Smooth muscle cell (in vitro differentiated cells): ENCODE data around the gene TGFBR3L. TPM values are rescaled to one million over a fixed set of nuclear protein-coding genes. Genes with fewer than 3 reads are reported as not detected.

Source experiments
- DNase-seq: peaks from one replicate; lab custom pipeline; 2025; ENCODE audit not compliant: unreplicated experiment; lab: John Stamatoyannopoulos, UW
- H2AFZ ChIP-seq: fragments of 200-600 bp; sonication (generic); 2 replicates; pipeline ENCODE4 v1.6.0; 2016; ENCODE audit warnings: antibody characterized with exemption, low read depth, mild to moderate bottlenecking
- H3F3A ChIP-seq: fragments of 200-600 bp; sonication (generic); 2 replicates; pipeline ENCODE4 v1.6.0; 2017; ENCODE audit warnings: antibody characterized with exemption, low read depth
- H3K27ac ChIP-seq: fragments of 200-600 bp; sonication (generic); 2 replicates; pipeline ENCODE4 v1.5.1; 2016; ENCODE audit warnings: low read depth, mild to moderate bottlenecking
- H3K27me3 ChIP-seq: fragments of 200-600 bp; sonication (generic); 2 replicates; pipeline ENCODE4 v1.6.1; 2016; ENCODE audit warnings: low read depth, mild to moderate bottlenecking
- H3K36me3 ChIP-seq: fragments of 200-600 bp; sonication (generic); 2 replicates; pipeline ENCODE4 v1.5.1; 2016; ENCODE audit warnings: low read depth
- H3K4me1 ChIP-seq: fragments of 200-600 bp; sonication (generic); 2 replicates; pipeline ENCODE4 v1.5.1; 2016; ENCODE audit warnings: low read depth
- H3K4me2 ChIP-seq: fragments of 200-600 bp; sonication (generic); 2 replicates; pipeline ENCODE4 v1.6.0; 2016; ENCODE audit warnings: mild to moderate bottlenecking
- H3K4me3 ChIP-seq: fragments of 200-600 bp; sonication (generic); 2 replicates; pipeline ENCODE4 v1.5.1; 2016; ENCODE audit warnings: mild to moderate bottlenecking
- H3K79me2 ChIP-seq: fragments of 200-600 bp; sonication (generic); 2 replicates; pipeline ENCODE4 v1.6.0; 2016; ENCODE audit warnings: low read depth, mild to moderate bottlenecking
- H3K9ac ChIP-seq: fragments of 200-600 bp; sonication (generic); 2 replicates; pipeline ENCODE4 v1.6.0; 2016; ENCODE audit warnings: low read depth
- H3K9me3 ChIP-seq: fragments of 200-600 bp; sonication (generic); replicated peaks from 2 replicates; pipeline ENCODE4 v1.5.1; 2016; ENCODE audit warnings: low read depth
- H4K20me1 ChIP-seq: fragments of 200-600 bp; sonication (generic); 2 replicates; pipeline ENCODE4 v1.6.0; 2016; ENCODE audit warnings: low read depth
- WGBS: methylation state at CpG from one replicate; pipeline ENCODE4 v1.1.7; 2016; ENCODE audit warnings: low lambda C conversion rate; 5-methylcytosine and 5-hydroxymethylcytosine counted together
- polyA plus RNA-seq: library from polyadenylated mRNA; unstranded; fragments of >200 nt; fragmentation: Nextera tagmentation; extraction: Ambion mirVana; gene quantifications from 2 replicates; pipeline ENCODE4 v1.2.1, GENCODE V29; 2016
- total RNA-seq: library from RNA; depleted of rRNA; stranded (reverse); fragments of >200 nt; gene quantifications from 2 replicates; pipeline ENCODE4 v1.2.3, GENCODE V29; 2014
- TF ChIP-seq, protein P1 (sequence below): fragments of 200-600 bp; sonication (generic); IDR thresholded peaks from 2 replicates; pipeline ENCODE4 v1.5.1; 2017; ENCODE audit warnings: borderline replicate concordance, mild to moderate bottlenecking, antibody characterized with exemption; ENCODE audit not compliant: insufficient read depth, poor library complexity, severe bottlenecking

The TGFBR3L gene
- total and polyA plus RNA-seq, 2 experiments from 2014 or later = 20.7 to 46.6 TPM

DNA sequence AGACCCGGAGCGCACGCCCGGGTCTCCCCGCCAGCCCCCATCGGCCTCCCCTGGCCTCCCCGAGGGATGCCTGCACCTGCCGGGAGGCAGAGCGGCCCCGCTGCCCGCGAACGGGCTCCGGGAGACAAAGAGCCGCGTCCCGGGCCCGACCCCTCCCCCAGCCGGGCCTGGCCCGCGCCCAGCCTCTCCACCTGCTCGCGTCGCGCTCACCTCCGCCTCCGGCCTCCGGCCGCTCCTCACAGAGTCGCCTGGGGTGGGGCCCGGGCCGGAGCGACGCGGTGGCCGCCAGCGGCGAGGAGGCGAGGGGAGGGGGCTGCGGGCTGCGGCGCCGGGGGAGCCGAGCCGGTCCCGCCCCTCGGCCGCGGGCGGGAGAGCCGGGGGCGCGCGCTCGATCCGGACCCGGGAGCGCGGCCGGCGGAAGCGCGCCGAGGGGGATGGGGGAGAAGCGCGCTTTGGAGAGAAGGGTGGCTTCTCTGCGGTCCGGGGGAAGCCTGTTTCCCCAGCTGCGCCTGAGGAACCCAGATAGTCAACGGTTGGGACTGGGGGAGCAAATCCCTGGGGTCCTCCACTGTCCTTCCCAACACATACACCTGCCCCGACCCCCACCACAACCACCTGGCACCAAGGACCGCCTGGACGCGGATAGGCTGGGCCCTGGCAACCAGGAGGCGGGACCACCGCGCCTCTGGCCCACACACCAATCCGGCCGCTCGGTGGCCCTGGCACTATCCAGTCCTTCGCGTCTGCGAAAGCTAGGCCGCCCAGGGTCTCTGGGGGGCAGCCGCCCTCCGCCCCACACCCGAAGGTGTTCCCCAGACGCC lies 40.3 kb upstream of the TGFBR3L start, which contains the start of gene PRR36:
PRR36 (minus strand) TSS at position 315 of the 821 bp plus-strand sequence. CDS start 701 bp downstream, outside the sequence.
- H3F3A ChIP-seq = peaks cover 3% of the 10 kb centered on the region
- H4K20me1 ChIP-seq = no peaks in the 10 kb centered on the region
- TF ChIP-seq, protein P1, sequence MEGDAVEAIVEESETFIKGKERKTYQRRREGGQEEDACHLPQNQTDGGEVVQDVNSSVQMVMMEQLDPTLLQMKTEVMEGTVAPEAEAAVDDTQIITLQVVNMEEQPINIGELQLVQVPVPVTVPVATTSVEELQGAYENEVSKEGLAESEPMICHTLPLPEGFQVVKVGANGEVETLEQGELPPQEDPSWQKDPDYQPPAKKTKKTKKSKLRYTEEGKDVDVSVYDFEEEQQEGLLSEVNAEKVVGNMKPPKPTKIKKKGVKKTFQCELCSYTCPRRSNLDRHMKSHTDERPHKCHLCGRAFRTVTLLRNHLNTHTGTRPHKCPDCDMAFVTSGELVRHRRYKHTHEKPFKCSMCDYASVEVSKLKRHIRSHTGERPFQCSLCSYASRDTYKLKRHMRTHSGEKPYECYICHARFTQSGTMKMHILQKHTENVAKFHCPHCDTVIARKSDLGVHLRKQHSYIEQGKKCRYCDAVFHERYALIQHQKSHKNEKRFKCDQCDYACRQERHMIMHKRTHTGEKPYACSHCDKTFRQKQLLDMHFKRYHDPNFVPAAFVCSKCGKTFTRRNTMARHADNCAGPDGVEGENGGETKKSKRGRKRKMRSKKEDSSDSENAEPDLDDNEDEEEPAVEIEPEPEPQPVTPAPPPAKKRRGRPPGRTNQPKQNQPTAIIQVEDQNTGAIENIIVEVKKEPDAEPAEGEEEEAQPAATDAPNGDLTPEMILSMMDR = no peak
- H3K9ac ChIP-seq = no peak within 1 kb of the TSS
- H3K4me1 ChIP-seq = peaks cover 4% of the 10 kb centered on the region
- H3K79me2 ChIP-seq = no peaks in the 10 kb centered on the region
- H3K9me3 ChIP-seq = no peaks in the 10 kb centered on the region
- no peak within 1 kb of the TSS for H2AFZ ChIP-seq
- H3K4me2 ChIP-seq = peak within 1 kb of the TSS; percentile 84
- peaks cover 37% of the 10 kb centered on the region for H3K27me3 ChIP-seq
- no peaks in the 10 kb centered on the region for H3K36me3 ChIP-seq
- 2% methylated on average over 42 of the region's 88 CpGs for WGBS
- H3K4me3 ChIP-seq = peak within 1 kb of the TSS; percentile 34
- no peak within 1 kb of the TSS for H3K27ac ChIP-seq
- DNase-seq = no peak

DNA sequence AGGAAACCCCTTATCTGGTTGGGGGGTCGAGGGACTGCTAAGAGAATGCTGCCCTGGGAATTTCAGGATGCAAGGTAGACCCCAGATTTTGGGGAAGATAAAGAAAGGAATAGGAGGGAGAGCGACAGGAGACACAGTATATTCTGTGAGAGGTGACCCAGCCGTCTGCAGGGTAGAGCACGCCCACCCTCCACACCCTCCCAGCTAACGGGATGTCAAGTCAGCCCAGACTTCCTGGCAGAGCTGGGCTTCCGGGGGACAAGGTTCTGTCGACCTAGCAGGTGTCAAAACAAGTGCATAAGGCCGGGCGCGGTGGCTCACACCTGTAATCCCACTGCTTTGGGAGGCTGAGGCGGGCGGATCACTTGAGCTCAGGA lies 39.7 kb upstream of the TGFBR3L start:
- H3K27ac ChIP-seq = no peak overlapping the region
- H3K4me1 ChIP-seq = peaks cover 4% of the 10 kb centered on the region
- H2AFZ ChIP-seq = no peak overlapping the region
- H3K9me3 ChIP-seq = no peaks in the 10 kb centered on the region
- peaks cover 37% of the 10 kb centered on the region for H3K27me3 ChIP-seq
- TF ChIP-seq, protein P1 = no peak
- no peaks in the 10 kb centered on the region for H3K36me3 ChIP-seq
- no peaks in the 10 kb centered on the region for H3K79me2 ChIP-seq
- H3F3A ChIP-seq = peaks cover 3% of the 10 kb centered on the region
- H3K4me3 ChIP-seq = peak overlapping the region; percentile 34
- WGBS = 57% methylated on average over 12 of the region's 12 CpGs
- H3K4me2 ChIP-seq = peak overlapping the region; percentile 84
- no peak overlapping the region for H3K9ac ChIP-seq
- no peak for DNase-seq
- no peaks in the 10 kb centered on the region for H4K20me1 ChIP-seq

DNA sequence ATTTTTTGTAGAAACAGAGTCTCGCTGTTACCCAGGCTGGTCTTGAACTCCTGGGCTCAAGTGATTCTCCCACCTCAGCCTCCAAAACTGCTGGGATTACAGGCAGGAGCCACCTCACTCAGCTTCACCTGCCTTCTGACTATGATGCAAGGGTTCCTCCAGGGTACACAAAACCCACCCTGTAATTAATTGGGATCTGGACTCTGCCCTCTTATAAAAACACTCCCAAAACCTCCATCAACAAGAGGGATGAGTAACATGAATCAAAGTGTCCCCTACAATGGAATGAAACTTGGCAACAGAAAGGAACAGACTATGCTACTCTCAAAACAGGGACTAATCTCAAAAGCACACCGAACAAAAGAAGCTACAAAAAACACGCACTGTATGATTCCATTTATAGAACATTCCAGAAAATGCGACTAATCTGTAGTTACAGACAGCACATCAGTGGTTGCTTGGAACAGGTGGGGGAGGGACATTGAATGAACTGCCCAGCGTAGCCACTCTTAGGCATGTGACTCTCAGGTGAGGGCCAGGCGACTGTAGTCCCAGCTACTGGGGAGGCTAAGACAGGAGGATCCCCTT lies 37.3 kb upstream of the TGFBR3L start:
- Histone ChIP-seq H3K4me1 (peaks cover 2% of the 10 kb centered on the region), H3F3A (no peaks in the 10 kb centered on the region), H3K9me3 (no peaks in the 10 kb centered on the region), H3K27ac (no peak overlapping the region), H4K20me1 (no peaks in the 10 kb centered on the region), H2AFZ (no peak overlapping the region), H3K27me3 (peaks cover 34% of the 10 kb centered on the region), H3K36me3 (no peaks in the 10 kb centered on the region), H3K9ac (no peak overlapping the region), H3K4me3 (no peak overlapping the region), H3K4me2 (no peak overlapping the region), H3K79me2 (no peaks in the 10 kb centered on the region)
- TF ChIP-seq, protein P1 = no peak
- 87% methylated on average over 6 of the region's 6 CpGs for WGBS
- DNase-seq = no peak
